ENCODE data around the gene CCDC174.

CCDC174 gene

DNA sequence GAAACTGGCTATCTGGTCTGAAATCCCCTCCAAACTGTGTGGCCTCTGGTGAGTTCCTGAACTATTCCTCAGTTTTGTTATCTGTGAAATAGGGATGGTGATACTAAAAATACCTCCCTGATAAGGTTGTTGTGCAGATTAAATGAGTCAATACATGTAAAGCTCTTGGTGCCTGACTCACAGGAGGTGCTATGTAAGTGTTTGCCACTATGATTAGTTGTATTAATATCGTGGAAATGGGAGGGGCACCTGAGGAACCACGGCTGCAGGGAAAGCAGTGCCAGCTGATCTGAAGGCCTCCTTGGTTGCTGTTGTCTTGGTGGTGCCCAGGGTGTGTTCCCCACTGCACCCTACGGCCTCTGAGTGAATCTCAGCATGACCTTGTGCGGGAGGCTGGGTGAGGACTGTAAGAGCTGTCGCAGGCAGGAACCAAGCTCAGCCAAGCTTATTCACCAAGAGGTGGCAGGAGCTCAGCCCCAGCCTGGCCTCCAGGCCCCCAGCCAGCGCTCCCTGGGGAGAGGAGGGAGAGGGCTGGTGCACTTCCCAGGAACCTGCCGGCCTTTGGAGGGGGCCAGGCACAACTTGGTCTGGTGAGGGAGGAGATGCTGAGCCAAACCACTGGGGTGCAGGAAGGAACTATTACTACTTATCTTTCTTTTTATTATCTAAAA is 44.8 kb upstream of the CCDC174 start:
- TF ChIP-seq, protein P1, sequence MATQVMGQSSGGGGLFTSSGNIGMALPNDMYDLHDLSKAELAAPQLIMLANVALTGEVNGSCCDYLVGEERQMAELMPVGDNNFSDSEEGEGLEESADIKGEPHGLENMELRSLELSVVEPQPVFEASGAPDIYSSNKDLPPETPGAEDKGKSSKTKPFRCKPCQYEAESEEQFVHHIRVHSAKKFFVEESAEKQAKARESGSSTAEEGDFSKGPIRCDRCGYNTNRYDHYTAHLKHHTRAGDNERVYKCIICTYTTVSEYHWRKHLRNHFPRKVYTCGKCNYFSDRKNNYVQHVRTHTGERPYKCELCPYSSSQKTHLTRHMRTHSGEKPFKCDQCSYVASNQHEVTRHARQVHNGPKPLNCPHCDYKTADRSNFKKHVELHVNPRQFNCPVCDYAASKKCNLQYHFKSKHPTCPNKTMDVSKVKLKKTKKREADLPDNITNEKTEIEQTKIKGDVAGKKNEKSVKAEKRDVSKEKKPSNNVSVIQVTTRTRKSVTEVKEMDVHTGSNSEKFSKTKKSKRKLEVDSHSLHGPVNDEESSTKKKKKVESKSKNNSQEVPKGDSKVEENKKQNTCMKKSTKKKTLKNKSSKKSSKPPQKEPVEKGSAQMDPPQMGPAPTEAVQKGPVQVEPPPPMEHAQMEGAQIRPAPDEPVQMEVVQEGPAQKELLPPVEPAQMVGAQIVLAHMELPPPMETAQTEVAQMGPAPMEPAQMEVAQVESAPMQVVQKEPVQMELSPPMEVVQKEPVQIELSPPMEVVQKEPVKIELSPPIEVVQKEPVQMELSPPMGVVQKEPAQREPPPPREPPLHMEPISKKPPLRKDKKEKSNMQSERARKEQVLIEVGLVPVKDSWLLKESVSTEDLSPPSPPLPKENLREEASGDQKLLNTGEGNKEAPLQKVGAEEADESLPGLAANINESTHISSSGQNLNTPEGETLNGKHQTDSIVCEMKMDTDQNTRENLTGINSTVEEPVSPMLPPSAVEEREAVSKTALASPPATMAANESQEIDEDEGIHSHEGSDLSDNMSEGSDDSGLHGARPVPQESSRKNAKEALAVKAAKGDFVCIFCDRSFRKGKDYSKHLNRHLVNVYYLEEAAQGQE (IDR thresholded peaks at IDR 0.05; ENCODE audit: insufficient read depth in 1 of 2, low read depth in 2 of 2, low read length in 2 of 2) = no peak
- TF ChIP-seq TAF1 (IDR thresholded peaks at IDR 0.05; ENCODE audit: borderline replicate concordance, insufficient read depth, low read length) (no peak), SIN3A (IDR thresholded peaks at IDR 0.05; ENCODE audit: borderline replicate concordance, insufficient read depth, low read length) (no peak), FOXP2 (optimal IDR thresholded peaks at IDR 0.05; ENCODE audit: borderline replicate concordance, extremely low read depth, extremely low read length, insufficient read depth) (no peak), POLR2AphosphoS5 (IDR thresholded peaks at IDR 0.05; ENCODE audit: low read depth, low read length) (no peak)

DNA sequence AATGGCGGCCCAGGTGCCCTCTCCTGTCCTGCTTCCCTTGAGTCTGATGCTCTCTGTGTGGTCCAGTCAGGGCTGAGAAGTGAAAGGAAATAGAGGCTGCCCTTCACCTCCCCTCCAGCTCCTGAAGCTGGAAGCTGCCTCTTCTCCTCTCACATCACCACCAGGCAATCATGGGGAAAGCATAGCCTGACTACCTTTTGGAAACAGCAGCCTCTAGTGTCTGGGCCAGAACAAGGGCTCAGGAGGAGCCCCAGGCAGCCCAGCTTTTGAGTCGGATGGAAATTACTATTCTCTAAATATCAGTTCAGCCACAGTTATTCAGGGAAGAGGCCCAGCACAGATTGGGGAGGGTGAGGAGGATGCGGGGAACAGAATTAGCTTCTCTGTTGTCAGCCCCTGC is 43.3 kb upstream of the CCDC174 start:
- TF ChIP-seq SIN3A (IDR thresholded peaks at IDR 0.05; ENCODE audit: borderline replicate concordance, insufficient read depth, low read length) (no peak), POLR2AphosphoS5 (IDR thresholded peaks at IDR 0.05; ENCODE audit: low read depth, low read length) (no peak), FOXP2 (optimal IDR thresholded peaks at IDR 0.05; ENCODE audit: borderline replicate concordance, extremely low read depth, extremely low read length, insufficient read depth) (no peak), TAF1 (IDR thresholded peaks at IDR 0.05; ENCODE audit: borderline replicate concordance, insufficient read depth, low read length) (no peak)
- TF ChIP-seq, protein P1 (IDR thresholded peaks at IDR 0.05; ENCODE audit: insufficient read depth in 1 of 2, low read depth in 2 of 2, low read length in 2 of 2) = no peak

DNA sequence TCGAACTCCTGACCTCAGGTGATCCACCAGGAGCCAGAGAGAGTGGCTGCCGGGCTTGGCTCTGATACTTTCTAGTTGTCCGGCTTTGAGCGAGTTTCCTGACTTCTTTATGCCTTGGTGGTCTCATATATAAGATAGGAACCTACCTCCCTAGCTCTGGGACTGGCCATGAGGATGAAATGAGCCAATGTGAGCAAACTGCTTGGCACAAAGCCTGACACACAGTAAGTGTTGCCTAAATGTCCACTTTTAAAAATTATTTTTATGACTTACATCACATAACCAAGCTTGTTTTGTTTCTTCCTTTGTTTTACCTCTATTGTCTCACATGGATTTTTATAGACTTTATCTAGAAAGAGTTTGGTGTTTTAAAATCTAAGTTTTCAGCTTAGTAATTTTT is 42.1 kb upstream of the CCDC174 start:
- TF ChIP-seq SIN3A (IDR thresholded peaks at IDR 0.05; ENCODE audit: borderline replicate concordance, insufficient read depth, low read length) = no peak
- TF ChIP-seq TAF1 (IDR thresholded peaks at IDR 0.05; ENCODE audit: borderline replicate concordance, insufficient read depth, low read length) = no peak
- TF ChIP-seq, protein P1 (IDR thresholded peaks at IDR 0.05; ENCODE audit: insufficient read depth in 1 of 2, low read depth in 2 of 2, low read length in 2 of 2) = no peak
- TF ChIP-seq POLR2AphosphoS5 (IDR thresholded peaks at IDR 0.05; ENCODE audit: low read depth, low read length) = no peak
- TF ChIP-seq FOXP2 (optimal IDR thresholded peaks at IDR 0.05; ENCODE audit: borderline replicate concordance, extremely low read depth, extremely low read length, insufficient read depth) = no peak

DNA sequence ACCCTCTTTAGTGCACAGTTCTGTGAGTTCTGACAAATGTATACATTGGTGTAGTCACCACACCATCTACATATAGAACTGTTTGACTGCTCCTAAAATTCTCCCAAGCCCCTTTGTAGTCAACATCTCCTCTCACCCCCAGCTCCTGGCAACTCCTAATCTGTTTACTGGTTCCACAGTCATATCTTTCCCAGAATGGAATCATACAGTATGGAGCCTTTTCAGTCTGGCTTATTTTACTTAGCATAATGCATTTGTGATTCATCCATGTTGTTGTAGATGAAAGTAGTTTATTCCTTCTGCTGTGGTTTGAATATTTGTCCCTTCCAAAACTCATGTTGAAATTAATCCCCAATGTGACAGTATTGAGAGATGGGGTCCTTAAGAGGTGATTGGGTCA is 41.6 kb upstream of the CCDC174 start:
- TF ChIP-seq SIN3A (IDR thresholded peaks at IDR 0.05; ENCODE audit: borderline replicate concordance, insufficient read depth, low read length) (no peak), FOXP2 (optimal IDR thresholded peaks at IDR 0.05; ENCODE audit: borderline replicate concordance, extremely low read depth, extremely low read length, insufficient read depth) (no peak), POLR2AphosphoS5 (IDR thresholded peaks at IDR 0.05; ENCODE audit: low read depth, low read length) (no peak), TAF1 (IDR thresholded peaks at IDR 0.05; ENCODE audit: borderline replicate concordance, insufficient read depth, low read length) (no peak)
- TF ChIP-seq, protein P1 (IDR thresholded peaks at IDR 0.05; ENCODE audit: insufficient read depth in 1 of 2, low read depth in 2 of 2, low read length in 2 of 2) = no peak
